OCI-LY1 (cell line): ENCODE data around the gene DAPK2.

Experiments used
- H2AFZ ChIP-seq: fragments of 200-600 bp; sonication (generic), shearing (Covaris generic); 2 replicates; pipeline ENCODE4 v1.6.0; 2014; ENCODE audit warnings: antibody characterized with exemption, mild to moderate bottlenecking, low read length
- H3F3A ChIP-seq: fragments of 200-600 bp; sonication (generic), shearing (Covaris generic); 2 replicates; pipeline ENCODE4 v1.6.0; 2014; ENCODE audit warnings: mild to moderate bottlenecking, antibody characterized with exemption, low read length, moderate library complexity; ENCODE audit not compliant: insufficient read depth
- H3K27ac ChIP-seq: fragments of 200-600 bp; sonication (generic); 2 replicates; pipeline ENCODE4 v1.5.1; 2014; ENCODE audit warnings: low read length, mixed run types, mild to moderate bottlenecking, low read depth; ENCODE audit not compliant: poor library complexity, severe bottlenecking
- H3K27me3 ChIP-seq: fragments of 200-600 bp; sonication (generic); 2 replicates; pipeline ENCODE4 v1.6.0; 2014; ENCODE audit warnings: antibody characterized with exemption, mild to moderate bottlenecking, low read length, moderate library complexity; ENCODE audit not compliant: insufficient read depth
- H3K36me3 ChIP-seq: fragments of 200-600 bp; sonication (generic); 2 replicates; pipeline ENCODE4 v1.6.1; 2014; ENCODE audit warnings: mild to moderate bottlenecking, antibody characterized with exemption, low read length, moderate library complexity, mixed read lengths; ENCODE audit not compliant: insufficient read depth
- H3K4me1 ChIP-seq: fragments of 200-600 bp; sonication (generic); 2 replicates; pipeline ENCODE4 v1.5.1; 2014; ENCODE audit warnings: mild to moderate bottlenecking, low read length, moderate library complexity; ENCODE audit not compliant: insufficient read depth, severe bottlenecking
- H3K4me2 ChIP-seq: fragments of 200-600 bp; sonication (generic), shearing (Covaris generic); 2 replicates; pipeline ENCODE4 v1.6.1; 2014; ENCODE audit warnings: low read length
- H3K4me3 ChIP-seq: fragments of 200-600 bp; sonication (generic); 2 replicates; pipeline ENCODE4 v1.5.1; 2014; ENCODE audit warnings: low read length, low read depth, mild to moderate bottlenecking, mixed read lengths; ENCODE audit not compliant: poor library complexity, severe bottlenecking
- H3K79me2 ChIP-seq: fragments of 200-600 bp; shearing (Covaris generic); 2 replicates; pipeline ENCODE4 v1.6.1; 2016; ENCODE audit warnings: mixed run types, low read length, mixed read lengths; ENCODE audit not compliant: insufficient read depth
- H3K9ac ChIP-seq: fragments of 200-600 bp; sonication (generic), shearing (Covaris generic); 2 replicates; pipeline ENCODE4 v1.6.1; 2014; ENCODE audit warnings: mild to moderate bottlenecking, low read length, mixed read lengths
- H3K9me2 ChIP-seq: fragments of 200-600 bp; sonication (generic), shearing (Covaris generic); 2 replicates; pipeline ENCODE4 v1.6.1; 2014; ENCODE audit warnings: low read depth, mild to moderate bottlenecking, low read length, mixed read lengths
- H3K9me3 ChIP-seq: fragments of 200-600 bp; shearing (Covaris generic); 2 replicates; pipeline ENCODE4 v1.6.1; 2014; ENCODE audit warnings: low read length, mixed read lengths
- H4K20me1 ChIP-seq: fragments of 200-600 bp; sonication (generic), shearing (Covaris generic); 2 replicates; pipeline ENCODE4 v1.6.0; 2016; ENCODE audit warnings: mild to moderate bottlenecking, low read length; ENCODE audit not compliant: insufficient read depth
- EZH2 ChIP-seq: fragments of 200-600 bp; sonication (generic), shearing (Covaris generic); IDR thresholded peaks from 2 replicates; pipeline ENCODE4 v1.8.0; 2017; ENCODE audit warnings: borderline replicate concordance, mixed run types, mild to moderate bottlenecking, antibody characterized with exemption, low read length, moderate library complexity, mixed read lengths
- TF ChIP-seq, protein P1 (sequence below): fragments of 200-600 bp; sonication (generic), shearing (Covaris generic); IDR thresholded peaks from 2 replicates; pipeline ENCODE4 v1.5.1; 2017; ENCODE audit warnings: mild to moderate bottlenecking, antibody characterized with exemption, low read length, moderate library complexity, mixed read lengths

DAPK2 gene

DNA sequence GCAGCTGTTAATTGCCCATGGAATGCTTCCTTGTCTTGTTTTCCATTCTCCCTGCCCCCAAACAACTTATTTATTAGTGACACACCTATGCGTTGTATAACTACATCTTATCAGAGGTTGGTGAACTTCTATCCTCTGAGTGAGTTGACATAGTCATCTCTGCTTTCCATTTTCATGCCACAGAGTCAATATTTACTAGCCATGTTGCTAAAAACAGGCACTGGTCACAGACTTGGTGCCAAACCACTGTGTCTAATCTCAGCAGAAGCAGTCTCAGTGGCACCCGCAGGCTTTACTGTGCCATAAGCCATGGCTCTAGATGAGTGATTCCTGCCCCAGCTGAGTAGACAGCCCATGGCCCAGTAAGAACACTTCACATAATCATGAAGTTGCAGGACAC is 26.5 kb downstream of the DAPK2 start:
- H3K79me2 ChIP-seq = no peaks in the 10 kb centered on the region
- no peaks in the 10 kb centered on the region for H3K9me2 ChIP-seq
- H4K20me1 ChIP-seq = no peaks in the 10 kb centered on the region
- no peak overlapping the region for H3K4me2 ChIP-seq
- H3K27me3 ChIP-seq = no peaks in the 10 kb centered on the region
- no peaks in the 10 kb centered on the region for H3F3A ChIP-seq
- H2AFZ ChIP-seq = no peak overlapping the region
- H3K9me3 ChIP-seq = no peaks in the 10 kb centered on the region
- H3K9ac ChIP-seq = no peak overlapping the region
- peaks cover 17% of the 10 kb centered on the region for H3K36me3 ChIP-seq
- no peak overlapping the region for H3K4me3 ChIP-seq
- TF ChIP-seq, protein P1, sequence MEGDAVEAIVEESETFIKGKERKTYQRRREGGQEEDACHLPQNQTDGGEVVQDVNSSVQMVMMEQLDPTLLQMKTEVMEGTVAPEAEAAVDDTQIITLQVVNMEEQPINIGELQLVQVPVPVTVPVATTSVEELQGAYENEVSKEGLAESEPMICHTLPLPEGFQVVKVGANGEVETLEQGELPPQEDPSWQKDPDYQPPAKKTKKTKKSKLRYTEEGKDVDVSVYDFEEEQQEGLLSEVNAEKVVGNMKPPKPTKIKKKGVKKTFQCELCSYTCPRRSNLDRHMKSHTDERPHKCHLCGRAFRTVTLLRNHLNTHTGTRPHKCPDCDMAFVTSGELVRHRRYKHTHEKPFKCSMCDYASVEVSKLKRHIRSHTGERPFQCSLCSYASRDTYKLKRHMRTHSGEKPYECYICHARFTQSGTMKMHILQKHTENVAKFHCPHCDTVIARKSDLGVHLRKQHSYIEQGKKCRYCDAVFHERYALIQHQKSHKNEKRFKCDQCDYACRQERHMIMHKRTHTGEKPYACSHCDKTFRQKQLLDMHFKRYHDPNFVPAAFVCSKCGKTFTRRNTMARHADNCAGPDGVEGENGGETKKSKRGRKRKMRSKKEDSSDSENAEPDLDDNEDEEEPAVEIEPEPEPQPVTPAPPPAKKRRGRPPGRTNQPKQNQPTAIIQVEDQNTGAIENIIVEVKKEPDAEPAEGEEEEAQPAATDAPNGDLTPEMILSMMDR = no peak
- no peak for TF ChIP-seq EZH2
- no peak overlapping the region for H3K27ac ChIP-seq
- H3K4me1 ChIP-seq = peaks cover 16% of the 10 kb centered on the region

DNA sequence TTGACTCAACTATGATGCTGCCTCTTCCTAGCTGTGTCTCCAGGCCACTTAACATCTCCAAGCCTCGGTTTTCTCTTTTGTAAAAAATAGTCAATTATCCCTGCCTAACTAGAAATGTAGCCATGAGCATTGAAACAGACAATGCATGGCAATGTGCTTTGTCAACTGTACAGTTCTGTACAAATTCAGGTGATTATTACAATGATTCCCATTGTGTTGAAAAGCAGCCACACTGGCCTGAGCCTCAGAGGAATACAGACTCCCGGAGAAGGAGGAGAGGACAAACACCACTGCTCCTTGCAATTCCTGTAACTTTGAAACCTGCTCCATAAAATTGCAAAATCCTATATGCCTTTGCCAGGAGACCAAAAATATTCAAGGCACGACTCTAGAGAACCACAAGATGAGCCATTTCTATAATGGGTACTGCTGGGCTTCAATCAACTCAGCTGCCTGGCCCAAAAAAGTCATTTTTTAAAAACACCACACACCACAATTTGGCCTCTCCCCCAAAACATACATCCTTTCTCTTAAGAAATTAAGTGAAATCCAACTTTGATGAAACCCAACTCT is 28.6 kb downstream of the DAPK2 start:
- Histone ChIP-seq H3K79me2 (no peaks in the 10 kb centered on the region), H3K4me1 (peaks cover 31% of the 10 kb centered on the region), H3K9me3 (no peaks in the 10 kb centered on the region), H3K36me3 (peaks cover 17% of the 10 kb centered on the region), H3K9me2 (no peaks in the 10 kb centered on the region), H3K4me3 (no peak overlapping the region), H3K27ac (no peak overlapping the region), H3K27me3 (no peaks in the 10 kb centered on the region), H3K4me2 (no peak overlapping the region), H2AFZ (no peak overlapping the region), H3K9ac (no peak overlapping the region), H4K20me1 (no peaks in the 10 kb centered on the region), H3F3A (no peaks in the 10 kb centered on the region)
- TF ChIP-seq, protein P1 = no peak
- no peak for TF ChIP-seq EZH2

DNA sequence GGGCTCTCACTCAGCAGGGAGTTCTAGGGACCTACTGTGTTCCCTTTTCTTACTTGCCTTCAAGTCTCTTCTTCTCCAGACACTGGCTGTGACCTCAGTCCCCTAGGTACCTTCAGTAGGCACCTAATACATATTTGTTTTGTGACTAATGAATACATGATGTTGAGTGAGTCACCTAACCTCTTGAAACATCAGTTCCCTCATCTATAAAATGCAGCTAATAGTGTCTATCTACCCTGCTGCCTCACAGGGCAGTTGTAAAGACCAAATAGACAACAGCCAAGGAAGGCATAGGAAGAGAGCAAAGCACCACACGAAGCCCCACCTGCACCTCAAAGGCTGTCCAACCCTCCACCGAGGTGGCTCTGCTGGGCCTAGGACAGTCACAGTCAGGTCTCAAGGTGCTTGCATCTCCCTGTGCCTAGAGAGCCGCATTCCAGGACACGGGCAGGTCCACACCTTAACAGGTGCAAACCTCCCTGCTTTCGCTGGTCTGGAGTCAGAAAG is 29.1 kb downstream of the DAPK2 start:
- H3K4me1 ChIP-seq = peaks cover 34% of the 10 kb centered on the region
- no peak overlapping the region for H3K9ac ChIP-seq
- no peak overlapping the region for H3K4me2 ChIP-seq

More for the DNA sequence above, 29.1 kb downstream of the DAPK2 start:
- Histone ChIP-seq H3K4me3 (no peak overlapping the region), H4K20me1 (no peaks in the 10 kb centered on the region), H3K36me3 (peaks cover 17% of the 10 kb centered on the region), H2AFZ (no peak overlapping the region), H3K27ac (no peak overlapping the region), H3K9me2 (no peaks in the 10 kb centered on the region), H3K9me3 (no peaks in the 10 kb centered on the region), H3K27me3 (no peaks in the 10 kb centered on the region), H3F3A (no peaks in the 10 kb centered on the region), H3K79me2 (no peaks in the 10 kb centered on the region)
- no peak for TF ChIP-seq EZH2
- TF ChIP-seq, protein P1 = no peak
